ENCODE measurements around the gene KIAA0930.

KIAA0930 gene

DNA sequence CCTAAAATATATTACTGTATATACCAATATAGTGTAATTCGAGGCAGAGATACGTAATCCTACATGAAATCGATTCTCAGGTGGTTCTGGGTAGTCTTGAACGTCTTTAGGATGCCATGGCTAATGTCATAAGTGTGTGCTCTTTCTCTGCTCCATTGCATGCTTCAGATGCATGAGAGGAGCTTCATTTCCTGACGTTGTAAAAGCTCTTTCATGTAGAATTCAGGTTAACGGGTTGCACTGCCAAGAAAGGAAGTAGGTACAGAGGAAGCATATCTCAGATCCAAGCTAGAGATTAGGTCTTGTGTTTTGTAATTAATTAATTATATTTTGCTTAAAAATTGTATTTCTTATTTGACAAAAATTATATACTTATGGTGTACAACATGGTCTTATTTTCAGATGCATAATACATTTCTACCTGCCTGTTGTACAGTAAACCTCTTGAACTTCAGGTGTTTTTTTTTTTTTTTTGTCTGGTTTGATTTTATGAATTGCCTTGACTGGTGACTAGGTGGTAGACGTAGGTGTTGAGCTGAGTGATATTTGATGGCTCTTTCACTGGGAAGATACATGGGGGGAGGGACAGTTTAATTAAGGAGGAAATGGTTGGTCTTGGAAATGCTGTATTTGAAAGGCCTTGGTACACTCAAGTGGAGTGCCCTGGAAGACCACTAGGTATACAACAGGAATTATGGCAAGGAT, 67.7 kb downstream of the KIAA0930 start:
- DNase-seq, result no peak

DNA sequence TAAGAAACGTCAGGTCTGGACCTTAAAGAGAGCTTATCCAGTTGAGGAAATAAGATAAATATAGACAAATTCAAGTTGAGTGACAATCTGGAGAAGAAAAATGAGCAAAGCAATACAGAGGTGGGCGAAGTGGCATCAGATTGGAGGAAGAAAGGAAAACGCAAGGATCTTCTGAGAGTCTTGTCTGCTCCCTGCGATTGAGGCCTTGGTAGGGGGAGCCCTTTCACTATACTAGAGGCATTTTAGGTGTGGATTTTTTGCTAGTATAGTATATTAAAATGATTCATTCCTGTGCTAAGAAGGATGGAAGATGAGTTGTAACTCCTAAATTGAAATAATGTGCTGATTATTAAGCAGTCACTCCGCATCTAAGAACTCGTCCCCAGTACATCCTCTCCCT, 68.9 kb downstream of the KIAA0930 start:
- no peak for DNase-seq

DNA sequence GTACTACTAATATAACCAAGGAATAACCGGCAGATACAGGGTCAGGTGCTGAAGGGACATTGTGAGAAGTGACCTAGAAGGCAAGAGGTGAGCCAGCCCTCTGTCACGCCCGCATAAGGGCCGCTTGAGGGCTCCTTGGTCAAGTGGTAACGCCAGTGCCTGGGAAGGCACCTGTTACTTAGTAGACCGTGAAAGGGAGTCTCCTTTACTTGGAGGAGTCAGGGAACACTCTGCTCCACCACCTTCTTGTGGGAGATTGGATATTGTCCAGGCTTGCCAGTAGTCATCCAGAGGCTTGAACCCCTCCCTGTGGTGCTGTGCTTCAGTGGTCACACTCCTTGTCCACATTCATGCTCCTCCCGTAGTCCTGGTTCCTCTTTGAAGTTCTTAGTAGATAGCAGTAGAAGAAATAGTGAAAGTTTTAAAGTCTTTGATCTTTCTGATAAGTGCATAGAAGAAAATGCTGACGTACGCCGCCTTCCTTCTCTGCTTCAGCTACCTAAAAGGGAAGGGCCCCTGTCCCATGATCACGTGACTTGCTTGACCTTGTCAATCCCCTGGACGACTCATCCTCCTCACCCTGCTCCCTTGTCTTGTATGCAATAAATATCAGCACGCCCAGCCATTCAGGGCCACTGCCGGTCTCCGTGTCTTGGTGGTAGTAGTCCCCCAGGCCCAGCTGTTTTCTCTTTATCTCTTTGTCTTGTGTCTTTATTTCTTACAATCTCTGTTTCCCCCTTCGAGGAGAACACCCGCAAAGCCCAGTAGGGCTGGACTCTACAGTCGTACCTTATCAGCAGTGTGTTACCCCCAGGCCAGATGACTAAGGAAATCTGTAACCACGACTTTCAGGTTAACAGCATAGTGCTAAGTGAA, 70.9 kb downstream of the KIAA0930 start:
- no peak for DNase-seq

DNA sequence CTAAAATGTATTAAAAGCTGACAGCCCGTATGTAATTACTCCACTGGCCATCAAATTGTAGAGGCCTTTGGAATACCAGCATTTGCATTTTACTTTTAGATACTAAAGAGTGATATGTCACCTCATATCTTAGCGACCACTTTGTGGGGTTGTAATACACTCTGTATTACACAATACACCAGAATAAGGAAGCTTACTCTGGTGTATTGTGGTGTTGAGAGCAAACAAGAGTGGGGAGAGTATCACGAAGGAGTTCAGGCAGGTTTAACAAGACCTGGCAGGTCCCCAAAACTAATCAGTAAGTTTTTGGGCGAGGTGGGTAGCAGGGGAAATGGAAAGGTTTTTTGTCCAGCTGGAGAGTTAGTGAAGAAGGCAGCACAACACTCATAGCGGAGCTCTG, 73.8 kb downstream of the KIAA0930 start:
- no peak for DNase-seq

DNA sequence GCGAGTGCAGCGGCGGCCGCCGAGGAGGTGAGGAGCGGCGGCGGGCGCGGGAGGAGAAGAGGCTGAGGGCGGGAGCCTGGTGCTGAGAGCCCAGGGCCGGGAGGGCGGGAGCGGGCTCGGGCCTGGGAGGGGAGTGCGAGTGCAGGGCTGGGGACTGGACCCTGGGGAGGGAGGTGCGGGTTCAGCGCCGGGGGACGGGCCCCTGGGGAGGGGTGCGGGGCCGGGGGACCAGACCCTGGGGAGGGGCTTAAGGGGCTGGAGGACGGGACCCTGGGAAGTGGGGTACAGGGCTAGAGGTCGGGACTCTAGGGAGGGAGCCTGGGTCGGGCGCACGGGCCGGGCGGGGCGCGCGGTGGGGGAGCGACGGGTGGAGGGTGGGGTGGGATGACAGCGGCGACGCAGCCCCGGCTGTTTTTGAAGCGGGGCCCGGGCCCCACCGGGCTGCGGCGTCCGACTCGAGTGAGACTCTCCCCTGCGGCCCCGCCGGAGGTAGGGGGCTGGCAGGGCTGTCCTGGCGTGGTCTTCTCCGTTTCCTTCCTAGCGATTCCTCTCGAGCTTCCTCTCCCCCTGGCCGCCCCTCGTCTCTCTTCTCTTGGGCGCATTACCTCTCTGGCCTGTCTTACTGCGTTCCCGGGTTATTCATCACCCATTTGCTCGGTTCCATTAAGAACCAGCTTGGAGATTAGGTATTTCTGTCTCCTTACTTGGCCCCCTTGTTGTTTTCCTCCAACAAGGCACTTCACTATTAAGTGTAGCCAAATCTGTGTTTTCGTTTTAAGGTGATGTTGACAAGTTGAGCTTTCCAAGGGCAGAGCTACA, 76.2 kb downstream of the KIAA0930 start:
- DNase-seq, result peak; percentile 39

DNA sequence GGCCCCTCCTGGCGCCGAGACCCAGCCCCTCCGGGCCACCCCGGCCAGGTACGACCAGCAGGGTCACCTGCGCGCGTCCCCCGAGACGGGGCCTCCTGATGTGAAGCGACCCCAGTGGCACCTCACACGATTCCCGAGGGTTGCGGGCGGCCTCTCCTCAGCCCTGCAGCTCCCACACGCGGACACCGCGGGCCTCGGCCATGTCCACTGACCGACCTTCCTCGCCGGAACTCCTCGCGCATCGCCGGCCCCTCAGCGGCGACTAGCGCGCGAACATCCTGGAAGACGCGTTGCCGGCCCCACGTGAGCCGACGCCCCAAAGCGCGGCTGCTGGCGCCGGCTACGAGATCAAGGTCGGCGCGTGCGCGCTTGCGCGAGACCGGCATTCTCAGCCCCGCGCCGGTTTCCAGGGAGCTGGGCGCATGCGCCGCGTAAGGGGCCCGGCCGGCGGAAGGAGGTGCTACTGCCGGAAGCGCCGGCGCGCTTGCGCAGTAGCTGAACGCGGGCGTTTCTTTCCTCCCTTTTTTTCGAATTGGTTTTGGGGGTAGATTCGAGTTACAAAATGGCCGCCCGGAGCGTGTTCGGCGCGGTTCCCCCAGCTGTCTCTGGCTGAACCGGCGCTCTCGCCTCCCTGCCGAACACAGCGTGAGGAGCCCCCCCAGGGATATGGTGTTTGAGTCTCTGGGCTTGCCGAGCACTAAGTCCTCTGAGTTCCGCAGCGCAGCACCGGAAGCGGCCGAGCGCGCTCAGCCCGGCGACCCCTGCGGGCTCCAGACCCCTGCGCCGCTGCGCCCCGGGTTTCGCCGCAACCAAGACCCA, 77.0 kb downstream of the KIAA0930 start, which contains the start of gene NUP50:
Gene NUP50, plus strand, starts transcription at position 475 of the 819 bp plus-strand sequence. CDS start 4,253 bp downstream, outside the sequence.
- DNase-seq, result peak; percentile 97

DNA sequence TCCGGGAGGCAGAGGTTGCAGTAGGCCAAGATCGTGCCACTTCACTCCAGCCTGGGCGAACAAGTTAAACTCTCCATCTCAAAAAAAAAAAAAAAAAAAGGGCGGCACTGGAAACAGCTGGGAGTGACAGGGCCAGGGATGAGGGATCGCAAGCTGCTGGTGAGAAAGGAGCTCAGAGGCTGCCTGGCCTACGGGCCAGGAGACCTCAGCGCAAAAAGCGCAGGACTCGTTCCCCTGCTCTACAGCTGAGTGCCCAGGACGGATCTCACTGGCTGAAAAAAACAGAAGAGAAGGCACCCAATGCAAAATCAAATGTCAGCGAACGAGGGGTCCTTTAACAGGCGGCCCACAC, 77.6 kb downstream of the KIAA0930 start:
- DNase-seq, result no peak

DNA sequence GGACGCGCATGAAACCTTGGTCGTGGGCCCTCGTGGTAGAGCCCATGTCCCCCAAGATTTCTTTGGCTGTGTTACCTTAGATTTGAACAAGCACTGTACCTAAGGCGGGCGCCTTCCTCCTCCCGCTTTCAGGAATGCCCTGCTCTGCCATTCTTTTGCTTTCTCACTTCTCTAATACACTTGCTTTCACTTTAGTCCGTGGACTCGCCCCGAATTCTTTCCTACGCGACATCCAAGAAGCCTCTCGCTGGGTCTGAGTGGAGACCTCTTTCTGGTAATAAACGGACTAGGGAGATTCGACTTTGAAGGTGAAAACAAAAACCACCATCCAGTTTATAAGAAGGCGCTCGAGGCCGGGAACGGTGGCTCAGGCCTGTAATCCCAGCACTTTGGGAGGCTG, 78.2 kb downstream of the KIAA0930 start:
- no peak for DNase-seq

DNA sequence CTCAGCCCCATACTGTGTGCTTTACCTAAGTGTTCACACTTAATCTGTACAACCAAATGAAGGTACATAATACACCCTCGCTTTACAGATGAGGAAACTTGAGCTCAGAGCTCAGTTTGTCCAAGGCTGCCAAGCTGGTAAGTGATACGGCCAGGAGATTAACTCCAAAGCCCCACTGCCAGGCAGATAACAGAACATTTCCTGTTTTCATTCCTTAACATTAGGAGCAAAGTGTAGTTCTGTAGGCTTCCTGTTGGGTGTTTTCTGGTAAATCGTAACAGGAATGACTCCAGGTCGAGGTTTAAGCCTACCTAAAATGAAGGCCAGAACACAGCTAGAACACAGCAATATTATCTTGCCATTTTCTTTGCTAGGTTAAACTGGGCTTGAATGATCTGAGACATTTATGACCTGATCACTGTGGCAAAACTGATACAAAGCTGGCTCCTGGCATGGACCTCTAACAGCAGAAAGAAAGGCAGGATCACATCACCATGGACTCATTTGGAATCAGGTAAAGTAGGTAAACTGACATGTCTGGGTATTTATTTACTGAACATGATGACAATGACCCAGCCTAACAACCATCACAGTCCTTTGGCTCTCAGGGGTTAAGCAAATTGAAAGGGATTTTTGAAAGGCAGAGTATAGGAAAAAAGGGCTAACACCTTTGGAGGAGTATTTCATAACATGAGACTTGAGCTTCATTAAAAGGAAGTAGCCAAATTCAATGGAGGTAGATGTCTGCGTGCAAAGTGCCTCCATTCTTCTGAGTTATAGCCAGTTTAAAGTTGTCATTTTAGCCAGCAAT, 80.8 kb downstream of the KIAA0930 start:
- no peak for DNase-seq

DNA sequence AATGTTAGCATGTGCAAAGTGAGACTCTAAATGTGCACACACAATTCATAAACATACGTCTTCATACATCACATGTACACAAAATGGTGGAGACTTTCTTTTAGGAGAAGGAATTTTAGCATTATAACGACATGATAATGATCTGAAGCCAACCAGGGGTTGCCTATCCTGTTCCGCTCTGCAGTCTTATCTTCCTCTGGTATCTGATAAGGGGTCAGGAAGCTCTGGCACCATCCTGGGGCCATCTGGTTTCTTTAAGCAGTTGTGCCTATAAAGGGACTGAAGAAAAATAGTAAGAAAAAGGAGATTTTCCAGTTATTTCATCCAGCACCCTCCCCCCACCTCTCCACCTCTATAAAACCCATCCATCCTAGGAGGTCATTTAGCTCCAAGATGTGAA, 82.8 kb downstream of the KIAA0930 start:
- DNase-seq, result no peak

DNA sequence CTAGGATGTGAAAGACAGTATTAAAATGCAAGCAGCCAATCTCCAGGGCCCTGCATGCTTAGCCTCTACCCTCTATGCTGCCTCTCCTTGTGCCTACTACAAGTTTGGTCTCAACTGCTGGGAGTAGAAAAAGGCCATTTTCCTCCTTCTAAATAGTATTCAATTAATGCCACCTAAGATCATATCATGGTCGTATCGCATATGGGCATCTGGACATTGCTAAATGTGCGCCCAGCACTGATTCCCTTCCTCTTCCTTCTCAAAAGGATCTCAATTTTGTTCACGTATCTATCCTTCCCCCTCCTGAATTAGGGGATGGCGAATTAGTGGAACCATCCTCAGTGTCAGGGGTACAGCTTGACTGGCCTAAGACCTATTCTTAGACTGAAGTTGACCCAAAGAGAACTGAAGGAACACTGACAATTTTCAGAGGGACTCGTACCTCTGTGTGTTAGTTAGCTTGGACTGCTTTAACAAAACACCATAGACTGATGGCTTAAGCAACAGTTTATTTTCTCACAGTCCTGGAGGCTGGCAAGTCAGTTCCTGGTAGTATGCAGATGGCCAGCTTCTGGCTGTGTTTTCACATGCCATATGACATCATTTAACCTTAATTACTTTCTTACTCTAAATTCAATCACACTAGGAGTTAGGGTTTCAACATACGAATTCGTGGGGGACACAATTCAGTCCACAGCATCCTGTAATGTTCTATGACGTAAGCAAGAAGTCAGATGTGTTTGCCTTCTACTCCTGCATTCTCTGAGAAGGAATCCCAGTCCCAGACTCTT, 85.4 kb downstream of the KIAA0930 start:
- DNase-seq, result no peak

DNA sequence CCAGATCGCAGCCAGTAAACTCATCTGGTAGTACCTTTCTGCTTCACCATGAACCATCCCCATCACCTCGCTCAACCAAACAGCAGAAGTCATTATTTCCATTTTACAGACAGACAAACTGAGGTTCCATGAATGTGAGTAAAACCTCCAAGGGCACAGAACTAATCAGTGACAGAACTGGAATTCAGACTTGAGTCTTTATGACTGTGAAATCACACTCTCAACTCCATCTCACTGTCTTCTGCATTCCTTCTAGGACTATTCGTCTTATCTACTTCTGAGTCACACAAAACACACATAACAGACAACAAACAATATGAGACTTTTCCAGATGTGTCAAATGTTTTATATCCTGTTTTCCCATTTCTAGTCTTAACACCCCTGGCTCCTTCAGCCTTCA, 86.3 kb downstream of the KIAA0930 start:
- no peak for DNase-seq

DNA sequence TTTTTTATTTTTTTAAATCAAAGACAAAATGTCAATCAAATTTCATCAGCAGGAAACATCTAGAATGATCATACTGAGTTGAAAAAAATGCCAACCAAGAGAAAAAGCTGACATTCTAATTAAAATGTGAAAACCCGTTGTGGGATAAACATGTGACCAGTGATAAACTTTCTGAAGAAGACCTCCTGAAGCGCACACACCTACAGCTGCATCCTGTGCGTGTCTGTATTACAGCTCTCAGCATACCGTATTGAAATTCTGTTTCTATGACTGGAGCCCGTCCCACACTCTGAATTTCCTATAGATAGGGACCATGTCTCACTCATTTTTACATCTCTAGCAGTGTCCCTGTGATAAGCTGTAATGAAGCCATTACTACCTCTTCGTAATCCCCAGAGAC, 89.2 kb downstream of the KIAA0930 start:
- no peak for DNase-seq

DNA sequence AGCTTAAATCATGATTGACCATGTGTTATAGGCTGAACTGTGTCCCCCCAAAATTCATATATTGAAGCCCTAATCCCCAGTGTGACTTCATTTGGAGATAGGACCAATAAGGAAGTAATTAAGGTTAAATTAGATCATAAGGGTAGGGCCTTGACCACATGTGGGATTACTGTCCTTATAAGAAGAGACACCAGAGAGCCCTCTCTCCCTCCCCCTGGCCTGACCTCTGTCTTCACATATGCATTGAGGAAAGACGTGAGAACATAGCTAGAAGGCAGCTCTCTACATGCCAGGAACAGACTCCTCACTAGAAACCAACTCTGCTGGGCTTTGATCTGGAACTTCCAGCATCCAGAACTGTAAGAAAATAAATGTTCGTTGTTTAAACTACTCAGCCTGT, 90.6 kb downstream of the KIAA0930 start:
- no peak for DNase-seq

DNA sequence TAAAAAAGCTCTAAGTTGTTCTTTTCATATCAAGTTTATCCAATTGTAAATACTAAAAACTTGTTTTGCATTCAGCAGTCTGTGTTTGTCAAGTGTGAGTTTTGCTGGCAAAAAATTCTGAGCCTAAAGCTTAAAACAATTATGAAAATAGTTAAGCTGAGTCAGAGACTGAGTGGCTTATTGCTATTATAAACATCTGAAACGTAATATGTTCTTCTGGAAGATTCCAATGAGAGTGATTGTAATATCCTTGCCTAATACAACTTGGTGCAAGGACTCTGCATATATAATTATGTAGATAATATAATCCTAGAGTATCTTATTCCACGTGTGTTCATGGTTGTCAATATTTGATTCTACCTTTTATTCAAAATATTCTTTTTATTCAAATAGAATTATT, 91.0 kb downstream of the KIAA0930 start:
- no peak for DNase-seq

DNA sequence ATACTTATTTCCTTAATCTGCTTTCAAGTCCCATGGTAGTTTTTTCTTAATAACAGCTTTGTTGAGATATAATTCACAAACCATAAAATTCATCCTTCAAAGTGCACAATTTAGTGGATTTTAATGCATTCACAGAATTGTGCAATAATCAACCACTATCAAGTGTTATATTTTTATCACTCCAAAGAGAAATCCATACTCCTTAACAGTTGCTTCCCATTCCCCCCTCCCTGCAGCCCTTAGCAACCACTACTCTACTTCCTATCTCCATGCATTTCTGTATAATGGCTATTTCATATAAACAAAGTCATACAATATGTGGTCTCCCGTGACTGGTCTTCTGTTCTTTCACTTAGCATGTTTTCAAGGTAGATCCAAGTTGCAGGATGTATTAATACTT, 95.8 kb downstream of the KIAA0930 start:
- no peak for DNase-seq

DNA sequence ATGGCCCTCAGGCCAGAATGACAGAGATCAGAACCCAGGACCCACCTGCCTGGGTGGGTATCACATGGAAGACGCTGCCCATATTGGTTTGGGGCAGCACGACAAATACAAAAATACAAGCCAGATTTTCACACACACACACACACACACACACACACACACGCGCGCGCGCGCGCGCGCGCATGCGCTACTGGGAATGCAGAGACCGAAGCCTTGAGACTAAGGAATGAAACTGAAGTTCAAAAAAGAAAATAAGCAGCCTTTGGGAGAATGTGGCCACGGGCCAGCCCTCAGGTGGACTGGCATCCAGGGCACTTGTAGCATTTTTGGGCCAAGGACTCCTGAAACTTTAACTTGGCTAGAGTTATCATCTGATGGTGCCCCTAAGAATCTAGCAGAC, 98.3 kb downstream of the KIAA0930 start:
- no peak for DNase-seq

Measured in activated gamma-delta T cell (primary cell).